Measurements from ENCODE around the gene USF2. TPM values are rescaled to one million over a fixed set of nuclear protein-coding genes. Genes with fewer than 3 reads are reported as not detected.

The USF2 gene
- total RNA-seq, 4 donors from 2014 or later: 95.9 to 207 (median 140) TPM

DNA sequence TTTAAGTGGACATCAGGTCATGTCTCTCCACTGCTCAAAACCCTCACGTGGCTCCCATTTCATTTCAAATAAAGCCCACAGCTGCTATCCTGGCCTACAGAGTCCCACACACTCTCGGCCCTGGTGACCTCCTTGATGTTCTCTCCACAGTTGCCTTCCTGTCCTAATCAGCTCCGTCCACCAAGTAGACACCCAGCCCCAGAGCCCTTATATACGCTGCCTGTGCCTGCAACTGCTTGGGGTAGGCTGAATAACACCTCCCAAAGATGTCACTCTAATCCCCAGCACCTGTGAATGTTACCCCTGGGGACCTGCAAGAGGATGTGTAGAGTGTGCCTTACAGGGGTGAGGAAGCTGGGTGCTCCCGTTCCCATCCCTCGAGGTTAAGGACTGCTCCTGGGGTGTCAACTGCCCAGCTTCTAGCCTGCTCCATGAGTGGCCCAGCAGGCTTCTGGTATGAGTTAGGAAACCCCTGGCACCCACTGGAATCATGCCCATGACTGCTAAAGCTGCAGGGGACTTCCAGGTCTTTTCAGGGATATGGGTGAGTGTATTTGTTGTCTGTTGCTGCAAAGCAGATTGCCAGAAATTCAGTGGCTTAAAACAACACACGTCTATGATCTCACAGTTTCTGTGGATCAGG, 46.3 kb upstream of the USF2 start:
- Histone ChIP-seq H3K4me1 (peaks cover 0 to 7% (median 2%) of the 10 kb centered on the region in 4 donors), H3K4me3 (no peak overlapping the region), H3K36me3 (no peaks in the 10 kb centered on the region), H3K9me3 (no peaks in the 10 kb centered on the region), H3K27ac (no peak overlapping the region), H3K27me3 (no peaks in the 10 kb centered on the region)
- WGBS, 2 donors (ENCODE audit: low coverage in 1 of 2): 82% methylated on average over 7 of the region's 7 CpGs; no CpG with 5 or more reads in 1 of the 2 donors
- intact Hi-C loops (cut with DNase I; ENCODE audit: low total_unique reads): no loop called here
- TF ChIP-seq EP300 (IDR thresholded peaks at IDR 0.05; ENCODE audit: low read depth) (no peak), POLR2AphosphoS5 (IDR thresholded peaks at IDR 0.05) (no peak), POLR2A (IDR thresholded peaks at IDR 0.05) (no peak)
- TF ChIP-seq, protein P1, sequence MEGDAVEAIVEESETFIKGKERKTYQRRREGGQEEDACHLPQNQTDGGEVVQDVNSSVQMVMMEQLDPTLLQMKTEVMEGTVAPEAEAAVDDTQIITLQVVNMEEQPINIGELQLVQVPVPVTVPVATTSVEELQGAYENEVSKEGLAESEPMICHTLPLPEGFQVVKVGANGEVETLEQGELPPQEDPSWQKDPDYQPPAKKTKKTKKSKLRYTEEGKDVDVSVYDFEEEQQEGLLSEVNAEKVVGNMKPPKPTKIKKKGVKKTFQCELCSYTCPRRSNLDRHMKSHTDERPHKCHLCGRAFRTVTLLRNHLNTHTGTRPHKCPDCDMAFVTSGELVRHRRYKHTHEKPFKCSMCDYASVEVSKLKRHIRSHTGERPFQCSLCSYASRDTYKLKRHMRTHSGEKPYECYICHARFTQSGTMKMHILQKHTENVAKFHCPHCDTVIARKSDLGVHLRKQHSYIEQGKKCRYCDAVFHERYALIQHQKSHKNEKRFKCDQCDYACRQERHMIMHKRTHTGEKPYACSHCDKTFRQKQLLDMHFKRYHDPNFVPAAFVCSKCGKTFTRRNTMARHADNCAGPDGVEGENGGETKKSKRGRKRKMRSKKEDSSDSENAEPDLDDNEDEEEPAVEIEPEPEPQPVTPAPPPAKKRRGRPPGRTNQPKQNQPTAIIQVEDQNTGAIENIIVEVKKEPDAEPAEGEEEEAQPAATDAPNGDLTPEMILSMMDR (IDR thresholded peaks at IDR 0.05): no peak
- DNase-seq: no peak
- in situ Hi-C loops (cut with MboI; ENCODE audit: low pct_ligation_motif_present in 1 of 4, low pct_unique_long_range_greater_than_20kb in 1 of 4, low sequenced_read_pairs in 3 of 4): no loop called here

DNA sequence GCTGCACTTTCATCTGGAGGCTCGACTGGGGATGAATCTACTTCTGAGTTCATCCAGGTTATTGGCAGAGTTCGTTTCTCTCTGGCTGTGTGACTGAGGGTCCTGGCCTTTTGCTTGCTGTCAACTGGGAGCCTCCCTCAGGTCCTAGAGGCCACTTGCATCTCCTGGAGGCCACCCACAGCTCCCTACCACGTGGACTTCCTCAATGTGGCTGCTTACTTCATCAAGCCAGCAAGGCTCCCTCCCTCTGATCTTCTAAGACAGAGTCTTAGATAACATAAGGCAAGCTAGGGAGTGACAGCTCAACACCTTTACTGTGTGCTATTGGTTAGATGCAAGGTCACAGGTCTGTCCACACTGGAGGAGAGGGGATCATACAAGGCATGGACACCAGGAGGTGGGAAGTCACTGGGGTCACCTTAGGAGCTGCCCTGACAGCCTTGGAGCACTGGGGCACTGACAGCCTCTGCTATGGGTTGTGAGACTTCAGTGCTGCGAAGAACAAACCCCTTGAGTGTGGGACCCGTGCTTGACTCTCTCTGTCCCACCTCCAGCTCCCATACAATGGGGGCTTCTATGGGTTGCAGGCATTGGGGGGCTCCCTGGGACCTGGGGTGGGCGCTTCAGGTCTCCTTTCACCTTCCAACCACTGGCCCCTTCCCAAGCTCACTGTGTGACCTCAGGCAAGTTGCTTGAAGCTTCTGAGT, 45.5 kb upstream of the USF2 start:
- no peaks in the 10 kb centered on the region for H3K27me3 ChIP-seq
- TF ChIP-seq, protein P1 (IDR thresholded peaks at IDR 0.05): no peak
- TF ChIP-seq POLR2A (IDR thresholded peaks at IDR 0.05) (no peak), EP300 (IDR thresholded peaks at IDR 0.05; ENCODE audit: low read depth) (no peak), POLR2AphosphoS5 (IDR thresholded peaks at IDR 0.05) (no peak)
- in situ Hi-C loops (cut with MboI; ENCODE audit: low pct_ligation_motif_present in 1 of 4, low pct_unique_long_range_greater_than_20kb in 1 of 4, low sequenced_read_pairs in 3 of 4): no loop called here
- peaks cover 0 to 7% (median 2%) of the 10 kb centered on the region in 4 donors for H3K4me1 ChIP-seq
- H3K27ac ChIP-seq: no peak overlapping the region
- intact Hi-C loops (cut with DNase I; ENCODE audit: low total_unique reads): no loop called here
- WGBS, 2 donors (ENCODE audit: low coverage in 1 of 2): 72% methylated on average over 6 of the region's 6 CpGs; no CpG with 5 or more reads in 1 of the 2 donors
- no peak overlapping the region for H3K4me3 ChIP-seq
- DNase-seq: no peak
- no peaks in the 10 kb centered on the region for H3K36me3 ChIP-seq
- H3K9me3 ChIP-seq: no peaks in the 10 kb centered on the region

DNA sequence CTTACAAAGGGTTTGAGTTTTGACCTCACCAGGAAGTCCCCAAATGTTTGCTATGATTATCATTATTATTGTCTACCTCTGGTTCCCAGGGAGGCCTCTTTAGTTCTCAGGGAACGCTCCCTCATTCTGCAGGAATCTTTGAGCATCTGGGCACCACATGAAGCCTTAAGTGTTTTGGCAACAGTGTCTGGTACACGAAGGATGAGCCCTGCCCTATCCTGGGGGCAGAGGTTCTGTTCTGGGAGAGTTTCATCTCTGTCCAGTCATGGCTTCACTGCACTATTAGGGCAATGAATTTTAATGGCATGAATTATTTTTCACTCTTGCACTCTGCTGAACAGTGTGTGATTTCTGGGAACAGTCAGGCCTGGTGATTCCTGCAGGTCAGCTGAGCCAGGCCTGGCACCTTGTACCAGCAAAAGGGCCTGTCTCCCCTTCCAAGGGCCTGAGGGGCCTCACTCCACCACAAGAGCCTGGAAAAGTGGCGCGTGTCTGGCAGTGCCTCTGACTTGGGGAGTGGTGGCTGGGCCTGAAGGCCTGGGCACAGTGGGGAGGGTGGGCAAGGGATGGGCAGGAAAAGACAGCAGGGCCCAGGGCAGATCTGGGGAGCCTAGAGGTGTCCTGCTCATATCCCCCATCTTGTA, 44.8 kb upstream of the USF2 start:
- 76% methylated on average over 4 of the region's 4 CpGs; no CpG with 5 or more reads in 1 of the 2 donors for WGBS, 2 donors (ENCODE audit: low coverage in 1 of 2)
- DNase-seq: no peak
- in situ Hi-C loops (cut with MboI; ENCODE audit: low pct_ligation_motif_present in 1 of 4, low pct_unique_long_range_greater_than_20kb in 1 of 4, low sequenced_read_pairs in 3 of 4) (no loop called here), intact Hi-C loops (cut with DNase I; ENCODE audit: low total_unique reads) (no loop called here)
- Histone ChIP-seq H3K36me3 (no peaks in the 10 kb centered on the region), H3K27me3 (no peaks in the 10 kb centered on the region), H3K4me3 (no peak overlapping the region), H3K9me3 (no peaks in the 10 kb centered on the region), H3K4me1 (peaks cover 0 to 7% (median 2%) of the 10 kb centered on the region in 4 donors), H3K27ac (no peak overlapping the region)
- no peak for TF ChIP-seq EP300 (IDR thresholded peaks at IDR 0.05; ENCODE audit: low read depth)

DNA sequence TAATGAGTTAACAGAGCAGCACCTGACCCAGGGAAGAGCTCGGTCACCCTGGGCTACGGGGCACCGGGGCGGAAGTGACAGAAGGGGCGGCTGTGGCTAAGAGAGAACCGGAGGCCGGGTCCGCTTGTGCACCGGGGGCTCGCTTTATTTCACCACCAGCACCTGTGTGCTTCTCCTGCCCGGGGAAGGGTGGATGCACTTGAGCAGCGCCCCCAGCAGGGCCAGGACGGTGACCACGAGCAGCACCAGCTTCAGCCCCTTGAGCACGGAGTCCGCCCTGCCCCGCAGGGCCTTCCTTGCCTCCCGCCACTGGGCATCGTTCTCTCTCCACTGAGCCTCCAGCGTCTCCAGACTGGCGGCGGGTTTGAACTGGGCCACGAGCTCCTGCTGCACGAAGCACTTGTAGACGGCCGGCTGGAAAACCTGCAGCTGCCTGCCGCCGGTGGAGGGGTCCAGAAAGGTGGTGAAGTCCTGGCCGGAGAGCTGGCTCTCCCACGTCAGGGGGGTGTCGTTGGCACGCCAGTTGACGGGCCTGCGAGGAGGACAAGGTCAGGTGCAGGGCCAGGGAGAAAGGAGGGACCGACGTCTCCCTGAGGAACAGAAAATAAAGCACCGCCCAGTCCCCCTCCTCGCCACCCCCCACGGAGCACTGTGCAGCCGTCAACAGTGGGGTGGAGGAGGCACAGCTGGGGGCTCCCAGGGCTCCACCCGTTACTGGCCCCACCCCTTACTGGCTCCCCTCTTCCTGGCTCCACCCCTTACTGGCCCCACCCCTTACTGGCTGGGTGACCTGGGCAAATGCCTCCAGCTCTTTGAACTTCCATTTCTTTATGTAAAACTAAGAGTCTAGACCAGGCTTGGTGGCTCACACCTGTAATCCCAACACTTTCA, 43.8 kb upstream of the USF2 start:
- Histone ChIP-seq H3K4me3 (no peak overlapping the region), H3K4me1 (peaks cover 0 to 7% (median 2%) of the 10 kb centered on the region in 4 donors), H3K9me3 (no peaks in the 10 kb centered on the region), H3K36me3 (no peaks in the 10 kb centered on the region), H3K27ac (no peak overlapping the region), H3K27me3 (no peaks in the 10 kb centered on the region)
- intact Hi-C loops (cut with DNase I; ENCODE audit: low total_unique reads): no loop called here
- 68% methylated on average over 41 of the region's 41 CpGs; no CpG with 5 or more reads in 1 of the 2 donors for WGBS, 2 donors (ENCODE audit: low coverage in 1 of 2)
- TF ChIP-seq POLR2AphosphoS5 (IDR thresholded peaks at IDR 0.05): no peak
- no peak for TF ChIP-seq POLR2A (IDR thresholded peaks at IDR 0.05)
- TF ChIP-seq EP300 (IDR thresholded peaks at IDR 0.05; ENCODE audit: low read depth): no peak
- TF ChIP-seq, protein P1 (IDR thresholded peaks at IDR 0.05): no peak
- peak; percentile 57 for DNase-seq
- in situ Hi-C loops (cut with MboI; ENCODE audit: low pct_ligation_motif_present in 1 of 4, low pct_unique_long_range_greater_than_20kb in 1 of 4, low sequenced_read_pairs in 3 of 4): no loop called here
